NCI-H1417 (cell line): ENCODE results near the gene KRT24.
A peak's percentile ranks its signal among the peaks of the same experiment; 100 is the strongest.

Experiments
- DNase-seq, 3 experiments: peaks; one replicate each; lab custom pipeline; 2025; lab: John Stamatoyannopoulos, UW

KRT24 gene

DNA sequence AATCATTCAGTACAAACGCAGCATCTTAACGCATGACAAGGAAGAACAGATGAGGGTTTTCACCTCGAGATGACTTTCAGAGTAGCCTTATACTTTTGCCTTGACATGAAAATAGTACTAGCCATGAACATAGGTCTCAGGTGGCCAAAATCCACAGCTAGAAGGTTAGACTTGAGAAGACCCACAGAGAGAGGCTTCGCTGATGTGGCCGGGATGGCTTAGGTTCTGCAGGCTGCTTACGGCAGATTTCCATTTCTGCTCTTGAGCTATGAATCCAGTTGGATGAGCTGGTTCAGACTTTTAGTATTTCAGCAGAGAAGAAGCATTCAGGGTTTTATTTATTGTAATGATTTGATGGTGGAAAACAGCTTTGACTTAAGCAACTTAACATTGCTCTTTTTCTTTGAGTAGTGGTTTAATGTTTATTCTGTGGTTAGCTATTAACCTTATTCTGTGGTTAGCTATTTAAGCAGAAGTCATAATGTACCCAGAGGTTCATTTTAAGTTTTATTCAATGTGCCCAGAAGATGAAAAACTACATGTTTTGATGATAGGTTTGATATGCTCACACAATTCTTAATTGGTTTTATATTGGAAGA, 7.6 kb downstream of the KRT24 start:
- no peak for DNase-seq

DNA sequence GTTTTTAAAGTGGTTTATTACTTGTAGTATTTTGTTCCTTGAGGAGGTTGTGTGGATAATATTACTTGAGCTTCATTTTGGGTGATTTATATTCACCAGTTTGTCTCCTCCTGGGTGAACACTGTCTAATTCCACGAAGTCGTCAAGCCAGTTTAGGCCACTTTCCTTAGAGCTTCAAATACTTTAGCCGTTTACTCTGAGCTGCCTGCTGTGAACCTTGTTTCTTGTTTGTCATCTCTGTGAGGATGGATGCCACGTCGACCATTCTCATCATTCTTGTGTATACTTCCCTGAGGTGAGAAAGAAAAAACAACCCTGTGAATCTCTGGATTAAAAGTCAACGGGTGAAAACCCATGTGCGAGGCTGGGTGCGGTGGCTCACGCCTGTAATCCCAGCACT, 9.0 kb downstream of the KRT24 start:
- DNase-seq: peak in 1 of 3 experiments; percentile 6

- DNase-seq: peak in 1 of 3 experiments; percentile 5
Measured at GRCh38 chr17:40687106-40687505, 16.4 kb downstream of the KRT24 start.

- DNase-seq: no peak
Measured at GRCh38 chr17:40686192-40686591, 17.4 kb downstream of the KRT24 start.

DNA sequence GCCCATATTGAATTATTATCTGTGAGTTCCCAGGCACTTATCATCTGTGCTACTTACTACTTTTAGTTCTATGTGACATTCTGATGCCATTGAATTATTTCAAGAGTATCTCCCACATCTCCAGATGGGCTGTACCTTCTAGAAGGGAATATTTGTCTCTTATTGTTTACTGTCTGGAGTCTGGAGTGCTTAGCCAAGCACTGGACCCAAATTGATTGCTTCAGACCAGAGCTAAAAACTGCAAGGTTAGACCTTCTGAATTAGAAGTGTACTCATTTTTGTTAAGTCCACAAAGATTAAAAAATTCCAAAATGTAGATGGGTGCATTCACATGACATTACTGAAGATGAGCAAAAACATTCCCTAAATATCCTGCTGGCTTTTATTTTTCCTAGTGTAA, 22.6 kb downstream of the KRT24 start:
- no peak for DNase-seq

GRCh38 chr17:40679523-40679907, 24.0 kb downstream of the KRT24 start:
- no peak for DNase-seq

DNA sequence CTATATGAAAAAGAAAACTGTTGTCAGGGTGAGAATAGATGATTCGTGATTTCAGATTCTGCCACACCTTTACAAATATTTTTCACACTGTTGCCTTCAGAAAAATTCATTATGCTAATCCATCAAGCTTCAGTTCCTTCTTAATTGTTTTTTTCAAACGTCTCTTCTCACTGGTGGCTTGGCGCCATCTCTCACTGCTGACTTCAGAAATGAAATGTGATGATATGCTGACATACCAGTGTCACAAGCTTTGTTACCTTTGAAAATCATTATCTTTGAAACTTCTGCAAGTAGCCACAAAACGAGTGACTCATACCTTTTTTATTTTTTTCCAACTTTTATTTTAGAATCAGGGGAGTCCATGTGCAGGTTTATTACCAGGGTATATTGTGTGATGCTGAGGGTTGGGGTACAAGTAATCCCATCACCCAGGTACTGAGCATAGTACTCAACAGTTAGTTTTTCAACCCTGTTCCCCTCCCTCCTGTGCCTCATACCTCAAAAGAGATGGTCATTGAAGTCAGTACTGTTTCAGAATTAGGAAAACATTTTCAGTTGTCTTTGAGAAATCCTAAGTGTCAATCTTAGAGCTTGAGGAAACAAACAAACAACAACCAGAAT, 24.5 kb downstream of the KRT24 start:
- DNase-seq: no peak

DNA sequence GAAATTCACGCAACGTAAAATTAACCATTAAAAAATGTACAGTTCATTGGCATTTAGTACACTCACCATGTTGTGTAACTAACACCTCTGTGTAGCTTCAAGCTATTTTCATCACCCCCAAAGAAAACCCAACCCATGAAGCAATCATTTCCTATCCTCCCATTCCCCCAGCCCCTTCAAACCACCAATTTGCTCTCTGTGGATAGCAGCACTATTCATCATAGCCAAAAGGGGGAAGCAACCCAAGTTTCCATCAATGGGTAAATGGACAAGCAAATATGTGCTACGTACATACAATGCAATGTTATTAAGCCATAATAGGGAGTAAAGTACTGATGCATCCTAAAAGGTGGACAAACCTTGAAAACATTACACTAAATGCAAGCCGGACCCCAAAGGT, 27.6 kb downstream of the KRT24 start:
- DNase-seq: no peak

GRCh38 chr17:40672654-40673053, 30.9 kb downstream of the KRT24 start:
- no peak for DNase-seq

GRCh38 chr17:40671282-40671681, 32.3 kb downstream of the KRT24 start:
- DNase-seq: no peak

DNA sequence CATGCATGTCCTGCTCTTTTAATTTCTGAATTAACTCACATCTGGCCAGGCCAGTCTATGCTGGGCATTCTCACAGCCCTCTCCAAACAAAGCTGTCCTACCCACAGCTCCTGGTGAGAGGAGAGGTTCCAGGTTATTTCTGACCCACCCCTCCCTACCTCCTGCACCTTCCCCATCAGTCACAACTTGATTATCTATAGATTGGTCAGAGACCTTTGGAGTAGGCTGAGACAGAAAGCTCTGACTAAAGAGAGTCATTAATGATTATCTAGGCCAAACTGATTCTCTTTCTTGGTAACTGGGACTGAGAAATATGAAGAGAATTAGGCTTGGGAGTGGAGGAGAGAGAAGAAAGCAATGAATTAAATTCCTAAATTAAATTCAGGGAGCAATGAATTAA, 37.2 kb downstream of the KRT24 start:
- no peak for DNase-seq

- no peak for DNase-seq
Measured at GRCh38 chr17:40664582-40665333, 38.8 kb downstream of the KRT24 start, which contains the start of gene KRT222. Gene KRT222, minus strand, starts transcription at chr17:40665177. Its CDS starts 78 bp downstream, at chr17:40665099.

GRCh38 chr17:40663252-40663651, 40.3 kb downstream of the KRT24 start:
- no peak for DNase-seq

GRCh38 chr17:40659911-40660310, 43.6 kb downstream of the KRT24 start:
- no peak for DNase-seq

DNA sequence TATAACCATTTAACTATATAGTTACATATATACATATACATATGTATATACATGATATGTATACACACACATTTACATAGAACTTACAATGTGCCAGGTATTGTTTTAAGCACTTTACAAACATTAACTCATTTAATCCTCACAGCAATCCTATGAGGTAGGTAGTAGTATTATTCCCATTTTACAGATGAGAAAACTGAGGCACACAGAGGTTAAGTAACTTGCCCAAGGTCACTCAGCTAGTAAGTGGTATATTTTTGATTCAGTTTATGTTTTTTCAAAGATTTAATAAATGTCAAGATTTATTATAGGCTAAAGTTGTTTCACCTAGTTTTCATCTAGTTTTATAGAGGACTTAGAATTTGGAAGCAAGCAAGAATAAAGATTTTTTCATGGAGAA, 45.2 kb downstream of the KRT24 start:
- no peak for DNase-seq

GRCh38 chr17:40651939-40652338, 51.6 kb downstream of the KRT24 start:
- DNase-seq: no peak

DNA sequence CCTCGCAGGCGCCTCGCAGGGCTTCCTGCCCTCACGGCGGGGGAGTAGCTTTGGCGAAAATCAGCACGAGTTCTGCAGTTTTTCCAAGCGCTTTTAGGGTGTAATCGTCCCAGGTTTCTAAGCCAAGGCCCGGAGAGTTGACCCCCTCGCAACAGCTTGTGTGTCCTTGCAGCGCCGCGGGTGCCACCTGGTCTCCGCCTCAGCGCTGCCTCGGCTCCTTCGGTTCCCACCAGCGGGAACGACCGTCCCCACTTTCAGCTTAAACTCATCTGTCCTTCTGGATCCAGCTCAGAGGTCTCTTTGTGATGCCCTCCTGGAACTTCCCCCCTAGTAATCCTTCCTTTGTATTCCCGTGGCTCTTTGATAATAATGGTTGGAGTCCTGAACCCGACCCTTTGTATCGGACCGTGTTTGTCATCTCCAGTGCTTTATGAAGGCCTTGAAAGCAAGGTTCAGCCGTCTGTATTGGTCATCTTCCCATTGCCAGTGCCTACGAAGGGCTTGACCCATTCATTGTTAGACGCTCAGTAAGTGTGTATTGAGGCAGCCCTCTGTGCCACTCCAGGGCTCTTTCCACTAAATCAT, 55.1 kb downstream of the KRT24 start:
- DNase-seq: peak in 2 of 3 experiments; percentile 67 to 91
